NCI-H1417 (cell line): ENCODE measurements around the gene GDPD5.

Experiments
- DNase-seq, 3 experiments: peaks; one replicate each; lab custom pipeline; 2025; lab: John Stamatoyannopoulos, UW

Gene GDPD5

GRCh38 chr11:75534259-75535069, 8.7 kb upstream of the GDPD5 start:
- no peak for DNase-seq

- no peak for DNase-seq
Measured at GRCh38 chr11:75533896-75534258, 8.1 kb upstream of the GDPD5 start.

GRCh38 chr11:75532200-75533048, 6.7 kb upstream of the GDPD5 start:
- DNase-seq = peak; percentile 68 to 90 (median 83)

GRCh38 chr11:75531325-75531724, 5.6 kb upstream of the GDPD5 start:
- no peak for DNase-seq

- no peak for DNase-seq
Measured at GRCh38 chr11:75530577-75530976, 4.8 kb upstream of the GDPD5 start.

GRCh38 chr11:75527938-75528735, 2.4 kb upstream of the GDPD5 start:
- DNase-seq = no peak

- DNase-seq = no peak
Measured at GRCh38 chr11:75527130-75527529, 1.4 kb upstream of the GDPD5 start.

- DNase-seq = no peak
Measured at GRCh38 chr11:75526192-75526541, 426 bp upstream of the GDPD5 start.

GRCh38 chr11:75524665-75525432, 892 bp downstream of the GDPD5 start:
- peak in 2 of 3 experiments; percentile 42 to 47 for DNase-seq

GRCh38 chr11:75523811-75524664, 1.7 kb downstream of the GDPD5 start:
- DNase-seq = no peak

- no peak for DNase-seq
Measured at GRCh38 chr11:75523189-75523588, 2.6 kb downstream of the GDPD5 start.

GRCh38 chr11:75522286-75523044, 3.3 kb downstream of the GDPD5 start:
- no peak for DNase-seq

GRCh38 chr11:75520688-75521087, 5.1 kb downstream of the GDPD5 start:
- no peak for DNase-seq

- DNase-seq = no peak
Measured at GRCh38 chr11:75518771-75519653, 6.7 kb downstream of the GDPD5 start.

- DNase-seq = no peak
Measured at GRCh38 chr11:75518204-75518549, 7.6 kb downstream of the GDPD5 start.

- DNase-seq = no peak
Measured at GRCh38 chr11:75516886-75517285, 8.9 kb downstream of the GDPD5 start.

GRCh38 chr11:75516140-75516539, 9.6 kb downstream of the GDPD5 start:
- DNase-seq = no peak

- DNase-seq = no peak
Measured at GRCh38 chr11:75514596-75514995, 11.1 kb downstream of the GDPD5 start.

GRCh38 chr11:75513250-75513649, 12.5 kb downstream of the GDPD5 start:
- no peak for DNase-seq
